SK-N-MC (cell line): ENCODE data around the gene MOCS1.

Experiments used
- EZH2 ChIP-seq: fragments of 200-600 bp; sonication (generic); IDR thresholded peaks from one replicate; pipeline ENCODE4 v1.6.1; 2017; ENCODE audit warnings: antibody characterized with exemption
- FOXP2 ChIP-seq: optimal IDR thresholded peaks from 2 replicates; pipeline ENCODE3; 2011; ENCODE audit warnings: mild to moderate bottlenecking, moderate library complexity; ENCODE audit not compliant: insufficient read depth; ENCODE audit errors: extremely low read length, control extremely low read depth
- POLR2AphosphoS5 ChIP-seq: IDR thresholded peaks from 2 replicates; pipeline ENCODE4 v1.6.1; 2012; ENCODE audit warnings: mild to moderate bottlenecking, low read depth, low read length, borderline replicate concordance

GRCh38 chr6:39910744-39911143, 23.5 kb downstream of the MOCS1 start:
- no peak for TF ChIP-seq EZH2
- no peak for TF ChIP-seq POLR2AphosphoS5
- TF ChIP-seq FOXP2, result no peak
